GM19239 (cell line): Measurements from ENCODE around the gene CFAP70.
"Not testable (repeated sequence)": the region's sequence is repeated elsewhere in the genome, so short reads cannot be mapped to it uniquely, and the experiment has no call there.

ENCODE experiments used
- DNase-seq: peaks from one replicate; pipeline ENCODE4 v3.0.0; 2011; ENCODE audit warnings: low spot score; ENCODE audit not compliant: insufficient read length
- FAIRE-seq: peaks from 2 replicates; lab custom pipeline; 2011; peaks lifted over from hg19 to GRCh38; lab: Jason Lieb, UNC

Gene CFAP70

DNA sequence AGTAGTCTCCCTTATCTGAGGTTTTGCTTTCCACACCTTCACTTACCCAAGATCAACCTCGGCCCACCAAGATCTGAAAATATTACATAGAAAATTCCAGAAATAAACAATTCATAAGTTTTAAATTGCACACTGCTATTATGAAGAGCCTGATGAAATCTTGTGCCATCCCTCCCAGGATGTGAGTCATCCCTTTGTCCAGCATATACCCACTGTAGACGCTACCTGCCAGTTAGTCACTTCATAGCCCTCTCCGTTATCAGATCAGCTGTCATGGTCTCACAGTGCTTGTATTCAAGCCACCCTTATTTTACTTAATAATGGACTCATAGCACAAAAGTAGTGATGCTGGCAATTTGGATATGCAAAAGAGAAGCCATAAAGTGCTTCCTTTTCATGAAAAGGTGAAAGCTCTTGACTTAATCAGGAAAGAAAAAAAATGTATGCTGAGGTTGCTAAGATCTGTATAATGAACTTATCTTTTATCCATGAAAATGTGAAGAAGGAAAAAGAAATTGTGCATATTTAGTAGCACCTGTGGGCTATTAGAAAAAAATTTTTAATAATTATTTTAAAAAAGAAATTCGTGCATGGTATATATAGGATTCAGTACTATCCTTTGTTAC lies 96.4 kb downstream of the CFAP70 start:
- FAIRE-seq (no peak), DNase-seq (no peak)

DNA sequence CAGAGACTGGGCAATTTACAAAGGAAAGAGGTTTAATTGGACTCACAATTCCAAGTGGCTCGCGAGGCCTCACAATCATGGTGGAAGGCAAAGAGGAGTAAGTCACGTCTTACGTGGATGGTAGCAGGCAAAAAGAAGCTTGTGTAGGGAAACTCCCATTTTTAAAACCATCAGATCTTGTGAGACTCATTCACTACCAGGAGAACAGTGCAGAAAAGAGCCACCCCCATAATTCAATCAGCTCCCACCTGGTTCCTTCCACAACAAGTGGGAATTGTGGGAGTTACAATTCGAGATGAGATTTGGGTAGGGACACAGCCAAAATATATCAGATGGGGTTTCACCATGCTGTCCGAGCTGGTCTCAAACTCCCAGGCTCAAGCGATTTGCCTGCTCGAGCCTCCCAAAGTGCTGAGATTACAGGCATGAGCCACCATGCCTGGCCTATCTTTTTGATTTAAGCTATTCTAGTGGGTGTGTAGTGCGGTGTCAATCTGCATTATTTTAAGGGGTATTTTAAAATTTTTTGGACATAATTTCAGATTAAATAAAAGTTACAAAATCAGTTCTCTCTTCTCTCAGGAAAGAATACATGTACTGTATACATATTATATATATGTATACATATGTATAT lies 97.2 kb downstream of the CFAP70 start:
- no peak for FAIRE-seq

GRCh38 chr10:73258612-73259011 lies 100.1 kb downstream of the CFAP70 start:
- not testable (repeated sequence) for FAIRE-seq, DNase-seq

More for the DNA sequence above, 97.2 kb downstream of the CFAP70 start:
- DNase-seq, result no peak

DNA sequence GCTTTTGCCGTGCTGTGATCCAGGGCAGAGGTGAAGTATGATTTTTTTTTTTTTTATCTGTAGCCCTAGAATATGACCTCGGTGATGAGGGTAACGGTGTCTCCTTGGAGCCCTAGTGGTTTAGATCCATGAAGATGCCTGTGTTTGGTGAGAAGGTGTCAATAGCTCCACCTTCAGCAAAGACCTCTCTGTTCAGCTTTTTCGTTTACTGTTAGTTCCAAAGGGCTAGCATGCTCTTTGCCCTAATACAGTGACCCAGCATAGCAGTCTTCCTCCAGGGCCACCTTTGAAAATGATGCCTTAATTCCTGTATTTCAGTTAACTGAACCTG lies 105.5 kb downstream of the CFAP70 start:
- DNase-seq (no peak), FAIRE-seq (peak; percentile 71)

DNA sequence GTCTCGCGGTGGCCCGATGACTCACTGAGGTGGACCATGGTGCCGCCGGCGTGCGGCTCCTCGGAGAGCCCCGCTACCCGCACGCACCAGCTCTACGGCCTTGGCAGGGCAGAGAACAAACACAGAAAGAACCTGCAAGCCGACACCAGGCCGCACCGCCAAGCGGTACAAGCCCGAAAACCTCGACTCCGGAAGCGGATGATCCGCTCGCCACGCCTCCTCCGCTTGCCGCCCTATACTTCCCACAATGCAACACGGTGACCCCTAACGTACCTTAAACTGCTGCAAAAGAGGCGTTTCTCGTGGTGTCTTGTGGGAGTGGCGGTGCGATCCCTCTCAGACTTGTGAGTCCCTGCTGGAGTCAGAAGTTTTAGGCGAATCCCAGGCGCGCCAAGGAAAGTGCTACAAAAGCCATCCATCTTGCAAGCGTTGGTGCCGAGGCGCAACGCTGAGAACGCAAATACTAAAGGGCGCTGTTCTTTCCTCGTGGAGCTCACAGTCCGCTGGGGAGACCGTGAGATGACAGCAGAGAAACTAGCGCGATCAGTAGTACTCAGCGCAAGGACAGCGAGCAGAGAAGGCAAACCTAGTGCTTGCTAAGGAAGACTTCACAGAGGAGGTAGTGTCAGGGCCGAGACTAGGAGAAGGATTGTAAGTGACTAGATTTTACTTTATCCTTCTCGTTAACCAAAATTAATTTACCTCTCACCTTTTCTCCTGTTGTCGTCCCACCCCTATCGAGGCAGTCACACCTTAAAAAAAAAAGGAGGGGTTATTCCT lies 106.0 kb downstream of the CFAP70 start, which contains the start of gene MRPS16:
TSS of gene MRPS16 (minus strand) at position 200 of the 780 bp plus-strand sequence. CDS start at position 38, 162 bp downstream.
- FAIRE-seq, result peak; percentile 100
- DNase-seq, result peak; percentile 73

DNA sequence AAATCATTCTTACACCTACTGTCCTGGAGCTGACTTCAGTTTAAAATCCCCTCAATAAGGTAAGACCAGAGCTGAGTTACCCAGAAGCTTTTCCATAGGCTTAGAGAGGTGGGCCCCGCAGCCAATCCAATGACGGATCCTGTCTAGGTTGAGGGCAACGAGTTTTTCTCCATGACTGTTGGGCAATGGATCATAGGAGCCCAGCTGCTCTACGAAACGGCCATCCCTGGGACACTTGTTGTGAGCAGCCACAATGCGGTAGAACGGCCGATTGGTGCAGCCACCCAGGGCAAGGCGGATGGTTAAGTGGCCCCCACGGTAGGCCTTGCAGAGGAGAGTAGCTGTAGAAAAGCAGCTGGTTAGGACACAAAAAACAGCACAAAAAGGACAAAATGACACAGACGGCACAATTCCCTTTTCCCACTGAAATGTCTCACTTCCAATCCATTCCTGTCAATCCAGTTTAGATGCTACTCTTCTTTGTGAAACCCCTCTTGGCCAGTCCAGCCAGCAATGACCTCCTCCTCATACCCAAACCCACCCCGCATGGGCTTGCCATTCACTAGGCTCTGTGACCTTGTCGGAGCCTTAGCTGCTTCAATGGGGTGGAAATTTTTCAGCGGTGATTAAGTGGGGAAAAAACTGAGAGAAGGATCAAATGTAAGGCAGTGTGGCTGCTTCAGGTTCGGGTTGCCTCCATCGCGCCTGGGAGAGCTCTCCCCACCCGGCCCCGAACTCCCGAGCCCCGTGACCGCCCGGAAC lies 106.8 kb downstream of the CFAP70 start:
- DNase-seq (no peak), FAIRE-seq (no peak)

- FAIRE-seq (no peak), DNase-seq (no peak)
Observed at GRCh38 chr10:73248259-73248724, 110.4 kb downstream of the CFAP70 start.

- no peak for FAIRE-seq
Observed at GRCh38 chr10:73247509-73248258, 111.0 kb downstream of the CFAP70 start.

GRCh38 chr10:73246646-73247508 lies 111.8 kb downstream of the CFAP70 start, which contains the start of gene DNAJC9:
Gene DNAJC9, minus strand, starts transcription at chr10:73247255. Its CDS starts 66 bp downstream, at chr10:73247189.
- peak; percentile 59 for DNase-seq
- peak; percentile 82 for FAIRE-seq

More at GRCh38 chr10:73247509-73248258, 111.0 kb downstream of the CFAP70 start:
- DNase-seq, result no peak

GRCh38 chr10:73246322-73246645 lies 112.4 kb downstream of the CFAP70 start:
- FAIRE-seq (no peak), DNase-seq (no peak)

DNA sequence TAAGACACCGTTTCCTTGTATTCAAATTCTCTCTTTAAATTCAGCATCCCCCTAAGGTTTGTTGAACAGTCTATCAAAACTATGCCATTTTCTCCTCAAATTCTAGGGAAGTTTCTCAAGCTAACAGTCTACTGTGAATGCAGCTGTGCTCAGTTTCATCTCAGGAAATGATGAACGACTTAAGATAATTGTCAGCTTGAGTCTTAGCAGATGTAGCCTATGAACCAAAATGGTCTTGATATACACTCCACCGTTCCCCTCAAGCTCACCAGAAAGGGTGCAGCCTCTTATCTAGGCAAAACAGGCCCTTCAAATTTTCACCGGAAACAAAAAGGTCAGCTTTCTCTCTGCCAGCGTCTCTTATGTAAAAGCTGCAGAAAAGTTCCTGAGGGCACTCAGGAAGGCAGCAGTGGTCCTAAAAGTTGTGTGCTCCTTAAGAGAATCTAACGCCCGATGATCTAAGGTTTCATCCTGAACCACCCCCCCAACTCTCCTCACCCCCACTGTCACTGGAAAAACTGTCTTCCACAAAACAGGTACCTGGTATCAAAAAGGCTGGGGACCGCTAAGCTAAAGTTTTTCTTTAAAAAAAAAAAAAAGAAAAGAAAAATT lies 113.7 kb downstream of the CFAP70 start:
- FAIRE-seq, result no peak

DNA sequence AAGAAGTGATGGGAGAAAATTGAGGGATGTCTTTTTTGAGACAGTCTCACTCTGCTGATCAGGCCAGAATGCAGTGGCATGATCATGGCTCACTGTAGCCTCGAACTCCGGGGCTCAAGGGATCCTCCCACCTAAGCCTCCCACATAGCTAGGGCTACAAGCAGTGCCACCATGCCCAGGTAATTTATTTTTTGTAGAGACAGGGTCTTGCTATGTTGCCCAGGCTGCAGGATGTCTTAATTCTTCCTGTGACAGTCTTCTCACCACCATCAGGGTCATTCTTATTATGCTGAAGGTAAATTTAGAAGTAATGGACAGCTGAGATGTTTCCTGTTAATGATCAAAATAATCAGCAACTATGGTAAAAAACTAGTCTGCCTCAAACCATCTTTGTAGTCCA lies 118.8 kb downstream of the CFAP70 start:
- no peak for DNase-seq
- FAIRE-seq, result no peak

More for the DNA sequence above, 113.7 kb downstream of the CFAP70 start:
- no peak for DNase-seq

- FAIRE-seq (no peak), DNase-seq (no peak)
Observed at GRCh38 chr10:73238990-73239566, 119.6 kb downstream of the CFAP70 start.

GRCh38 chr10:73234695-73235094 lies 124.0 kb downstream of the CFAP70 start:
- DNase-seq (no peak), FAIRE-seq (no peak)

DNA sequence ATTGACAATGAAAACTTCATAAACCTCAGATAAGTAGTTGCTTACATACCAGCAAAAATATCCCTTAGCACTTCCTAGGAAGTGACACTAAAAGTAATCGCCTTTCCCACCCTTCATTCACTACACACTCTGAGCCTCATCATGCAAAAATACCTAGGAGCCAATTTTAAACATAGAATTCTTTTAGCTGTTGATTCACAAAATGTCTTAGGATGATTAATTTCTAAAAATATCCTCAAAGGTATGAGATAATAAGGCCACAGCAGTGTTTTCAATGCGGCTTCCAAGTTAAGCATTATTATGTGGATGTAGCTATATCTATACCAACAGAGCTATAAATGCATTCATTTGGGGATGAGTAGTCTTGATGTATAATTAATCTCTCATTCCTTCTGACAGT lies 124.8 kb downstream of the CFAP70 start:
- no peak for FAIRE-seq
- DNase-seq, result no peak

DNA sequence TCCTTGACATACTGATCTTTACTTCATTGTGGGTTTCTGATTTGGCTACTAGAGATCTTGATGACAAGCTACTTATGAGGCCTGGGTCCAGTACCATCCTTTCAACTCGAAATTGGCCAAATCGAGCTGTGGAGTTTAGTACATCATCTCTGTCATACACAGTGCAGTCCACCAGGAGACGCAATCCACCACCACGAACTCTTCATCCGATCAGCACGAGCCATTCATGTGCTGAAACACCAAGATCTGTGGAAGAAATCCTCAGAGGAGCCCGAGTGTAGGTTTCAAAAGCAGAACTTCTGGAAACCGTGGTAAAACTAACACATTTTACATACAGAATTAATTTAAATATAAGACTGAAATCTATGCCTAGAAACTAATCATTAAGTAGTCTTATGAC lies 125.8 kb downstream of the CFAP70 start:
- FAIRE-seq (no peak), DNase-seq (no peak)

DNA sequence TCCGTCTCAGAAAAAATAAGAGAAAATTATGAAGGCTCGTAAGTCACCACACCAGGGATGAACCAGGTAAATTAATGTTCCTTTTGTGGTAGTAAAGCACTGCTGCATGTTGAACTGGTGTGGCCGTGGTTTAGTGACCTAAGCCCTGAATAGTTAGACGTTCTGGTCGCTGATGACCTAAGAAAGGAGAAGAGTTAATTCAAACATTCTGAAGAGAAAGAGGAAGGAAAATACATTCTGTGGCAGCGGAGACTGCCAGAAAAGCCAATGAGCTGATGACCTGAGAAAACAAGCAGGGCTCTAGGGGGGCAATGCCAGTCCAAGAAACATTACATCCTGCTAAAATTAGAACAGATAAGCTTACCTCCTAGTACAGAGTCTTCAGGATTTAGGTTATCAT lies 129.1 kb downstream of the CFAP70 start:
- DNase-seq (no peak), FAIRE-seq (no peak)

DNA sequence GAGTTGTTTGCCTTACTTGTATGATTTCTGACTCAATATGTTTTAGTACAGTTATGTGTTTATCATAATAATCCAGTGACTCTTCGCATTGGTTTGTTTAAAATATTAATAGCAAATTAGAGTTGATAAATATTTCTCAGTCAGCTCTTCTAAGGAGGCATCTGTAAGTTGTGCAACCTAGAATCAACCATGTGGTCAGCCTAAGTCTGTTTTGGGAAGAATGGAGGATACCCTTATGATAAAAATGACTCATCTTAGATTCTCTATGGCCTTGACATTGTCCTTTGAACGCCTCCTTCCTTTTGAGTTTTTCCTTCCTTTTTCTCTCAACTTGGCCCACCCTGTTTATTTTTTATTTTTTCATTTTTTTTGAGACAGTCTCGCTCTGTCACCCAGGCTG lies 130.4 kb downstream of the CFAP70 start:
- FAIRE-seq (no peak), DNase-seq (no peak)
